Uterus (tissue), 2 donors: ENCODE measurements around the gene NFATC1.

ENCODE experiments used
- POLR2A ChIP-seq, 2 donors: fragments of 450-650 bp; IDR thresholded peaks; one replicate each; pipeline ENCODE4 v1.6.1; 2016; ENCODE audit warnings: antibody characterized with exemption in 2 of 2, mild to moderate bottlenecking in 1 of 2, moderate library complexity in 1 of 2
- TF ChIP-seq, protein P1 (sequence below), 4 experiments: fragments of 200-600 bp in 2 of 4; fragments of 450-650 bp in 2 of 4; sonication (generic) in 2 of 4; IDR thresholded peaks; one replicate each; pipeline ENCODE4 v1.5.1; 2016 to 2019; ENCODE audit warnings: antibody characterized with exemption in 4 of 4, mild to moderate bottlenecking in 2 of 4, moderate library complexity in 1 of 4

GRCh38 chr18:79397247-79397829, 1.6 kb downstream of the NFATC1 start:
- TF ChIP-seq, protein P1, sequence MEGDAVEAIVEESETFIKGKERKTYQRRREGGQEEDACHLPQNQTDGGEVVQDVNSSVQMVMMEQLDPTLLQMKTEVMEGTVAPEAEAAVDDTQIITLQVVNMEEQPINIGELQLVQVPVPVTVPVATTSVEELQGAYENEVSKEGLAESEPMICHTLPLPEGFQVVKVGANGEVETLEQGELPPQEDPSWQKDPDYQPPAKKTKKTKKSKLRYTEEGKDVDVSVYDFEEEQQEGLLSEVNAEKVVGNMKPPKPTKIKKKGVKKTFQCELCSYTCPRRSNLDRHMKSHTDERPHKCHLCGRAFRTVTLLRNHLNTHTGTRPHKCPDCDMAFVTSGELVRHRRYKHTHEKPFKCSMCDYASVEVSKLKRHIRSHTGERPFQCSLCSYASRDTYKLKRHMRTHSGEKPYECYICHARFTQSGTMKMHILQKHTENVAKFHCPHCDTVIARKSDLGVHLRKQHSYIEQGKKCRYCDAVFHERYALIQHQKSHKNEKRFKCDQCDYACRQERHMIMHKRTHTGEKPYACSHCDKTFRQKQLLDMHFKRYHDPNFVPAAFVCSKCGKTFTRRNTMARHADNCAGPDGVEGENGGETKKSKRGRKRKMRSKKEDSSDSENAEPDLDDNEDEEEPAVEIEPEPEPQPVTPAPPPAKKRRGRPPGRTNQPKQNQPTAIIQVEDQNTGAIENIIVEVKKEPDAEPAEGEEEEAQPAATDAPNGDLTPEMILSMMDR (IDR thresholded peaks at IDR 0.05) = no peak
- TF ChIP-seq POLR2A (IDR thresholded peaks at IDR 0.05) = no peak
